SK-N-SH (cell line): Measurements from ENCODE around the gene DNAH1.

Experiments
- EZH2phosphoT487 ChIP-seq: fragments of 200-600 bp; sonication (generic); IDR thresholded peaks from 2 replicates; pipeline ENCODE4 v1.6.1; 2017; ENCODE audit warnings: low read depth, mixed run types, mild to moderate bottlenecking, antibody characterized with exemption, moderate library complexity, borderline replicate concordance
- NRF1 ChIP-seq: IDR thresholded peaks from 2 replicates; pipeline ENCODE4 v1.6.1; 2012; ENCODE audit warnings: low read depth, mild to moderate bottlenecking, low read length
- RAD21 ChIP-seq: IDR thresholded peaks from 2 replicates; pipeline ENCODE4 v1.6.1; 2012; ENCODE audit warnings: mild to moderate bottlenecking, low read length
- RCOR1 ChIP-seq: fragments of 150-350 bp; IDR thresholded peaks from 2 replicates; pipeline ENCODE4 v1.6.1; 2017; ENCODE audit warnings: antibody characterized with exemption, low read length
- SIN3A ChIP-seq: IDR thresholded peaks from 2 replicates; pipeline ENCODE4 v1.6.1; 2012; ENCODE audit warnings: low read depth, mild to moderate bottlenecking, low read length, moderate library complexity, borderline replicate concordance
- TAF1 ChIP-seq: IDR thresholded peaks from 2 replicates; pipeline ENCODE4 v1.6.1; 2012; ENCODE audit warnings: low read depth, mild to moderate bottlenecking, low read length, moderate library complexity, borderline replicate concordance
- TCF12 ChIP-seq: IDR thresholded peaks from 2 replicates; pipeline ENCODE4 v1.4.0; 2012
- YY1 ChIP-seq: IDR thresholded peaks from 2 replicates; pipeline ENCODE4 v1.4.0; 2012; ENCODE audit warnings: low read depth, mild to moderate bottlenecking
- TF ChIP-seq, protein P1 (sequence below): fragments of 150-350 bp; IDR thresholded peaks from 2 replicates; pipeline ENCODE4 v1.6.1; 2017; ENCODE audit warnings: antibody characterized with exemption, low read length, low read depth, borderline replicate concordance
- TF ChIP-seq, protein P2 (sequence below): fragments of 200-600 bp; sonication (generic); IDR thresholded peaks from 2 replicates; pipeline ENCODE4 v1.6.1; 2017; ENCODE audit warnings: antibody characterized with exemption, mild to moderate bottlenecking, moderate library complexity

DNA sequence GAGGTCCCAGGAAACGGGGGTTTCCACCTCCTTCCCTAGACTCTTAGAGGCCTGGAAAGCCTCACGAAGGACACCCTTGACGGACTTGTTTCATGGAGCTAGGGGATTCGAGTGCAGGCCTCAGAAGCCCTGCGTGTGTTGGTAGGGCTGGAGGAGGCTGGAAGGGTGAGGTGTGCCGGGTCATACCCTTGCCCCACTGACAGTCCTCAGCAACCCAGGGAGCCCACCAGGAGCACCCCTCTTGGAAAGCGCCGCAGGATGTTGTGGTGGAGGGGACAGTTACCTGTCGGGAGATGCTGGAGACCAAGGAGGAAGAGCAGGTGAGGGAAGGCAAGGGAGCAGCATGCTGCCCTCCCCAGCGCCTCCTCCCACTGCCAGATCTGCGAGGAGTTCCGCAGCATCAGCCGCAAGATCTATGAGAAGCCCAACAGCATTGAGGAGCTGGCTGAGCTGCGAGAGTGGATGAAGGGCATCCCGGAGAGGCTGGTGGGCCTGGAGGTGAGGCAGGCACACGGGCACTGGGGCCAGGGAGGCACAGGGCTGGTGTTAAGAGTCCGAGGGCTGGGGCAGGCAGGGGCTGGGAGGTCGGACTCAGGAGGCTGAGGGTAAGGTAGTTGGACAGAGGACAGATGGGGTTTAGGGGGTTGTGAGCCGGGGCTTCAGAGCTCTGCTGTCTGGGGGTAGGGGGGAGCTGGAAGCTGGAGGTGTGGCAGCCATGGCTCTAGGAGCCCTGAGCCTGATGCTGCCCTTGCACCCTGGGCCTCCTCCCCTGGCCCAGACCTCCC is 33.7 kb downstream of the DNAH1 start:
- TF ChIP-seq YY1 (no peak), EZH2phosphoT487 (no peak), RAD21 (no peak), TCF12 (no peak), RCOR1 (no peak), NRF1 (no peak), TAF1 (no peak), SIN3A (no peak)
- TF ChIP-seq, protein P1, sequence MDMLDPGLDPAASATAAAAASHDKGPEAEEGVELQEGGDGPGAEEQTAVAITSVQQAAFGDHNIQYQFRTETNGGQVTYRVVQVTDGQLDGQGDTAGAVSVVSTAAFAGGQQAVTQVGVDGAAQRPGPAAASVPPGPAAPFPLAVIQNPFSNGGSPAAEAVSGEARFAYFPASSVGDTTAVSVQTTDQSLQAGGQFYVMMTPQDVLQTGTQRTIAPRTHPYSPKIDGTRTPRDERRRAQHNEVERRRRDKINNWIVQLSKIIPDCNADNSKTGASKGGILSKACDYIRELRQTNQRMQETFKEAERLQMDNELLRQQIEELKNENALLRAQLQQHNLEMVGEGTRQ, result no peak
- TF ChIP-seq, protein P2, sequence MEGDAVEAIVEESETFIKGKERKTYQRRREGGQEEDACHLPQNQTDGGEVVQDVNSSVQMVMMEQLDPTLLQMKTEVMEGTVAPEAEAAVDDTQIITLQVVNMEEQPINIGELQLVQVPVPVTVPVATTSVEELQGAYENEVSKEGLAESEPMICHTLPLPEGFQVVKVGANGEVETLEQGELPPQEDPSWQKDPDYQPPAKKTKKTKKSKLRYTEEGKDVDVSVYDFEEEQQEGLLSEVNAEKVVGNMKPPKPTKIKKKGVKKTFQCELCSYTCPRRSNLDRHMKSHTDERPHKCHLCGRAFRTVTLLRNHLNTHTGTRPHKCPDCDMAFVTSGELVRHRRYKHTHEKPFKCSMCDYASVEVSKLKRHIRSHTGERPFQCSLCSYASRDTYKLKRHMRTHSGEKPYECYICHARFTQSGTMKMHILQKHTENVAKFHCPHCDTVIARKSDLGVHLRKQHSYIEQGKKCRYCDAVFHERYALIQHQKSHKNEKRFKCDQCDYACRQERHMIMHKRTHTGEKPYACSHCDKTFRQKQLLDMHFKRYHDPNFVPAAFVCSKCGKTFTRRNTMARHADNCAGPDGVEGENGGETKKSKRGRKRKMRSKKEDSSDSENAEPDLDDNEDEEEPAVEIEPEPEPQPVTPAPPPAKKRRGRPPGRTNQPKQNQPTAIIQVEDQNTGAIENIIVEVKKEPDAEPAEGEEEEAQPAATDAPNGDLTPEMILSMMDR, result no peak
